ENCODE measurements around the gene EID2. TPM values are rescaled to one million over a fixed set of nuclear protein-coding genes. Genes with fewer than 3 reads are reported as not detected.

The EID2 gene
- total RNA-seq, 6 donors from 2014 or later: 9.4 to 24.2 (median 16.2) TPM

- Histone ChIP-seq H3K27ac (no peak overlapping the region), H3K36me3 (peaks cover 11 to 43% (median 33%) of the 10 kb centered on the region in 4 donors), H3K9me3 (no peaks in the 10 kb centered on the region), H3K4me1 (peaks cover 2 to 4% (median 3%) of the 10 kb centered on the region in 4 donors), H3K4me3 (no peak overlapping the region), H3K27me3 (peaks cover 0 to 8% (median 4%) of the 10 kb centered on the region in 4 donors)
- DNase-seq (no peak), ATAC-seq (ENCODE audit: low FRiP score in 2 of 2) (no peak)
- TF ChIP-seq POLR2A (IDR thresholded peaks at IDR 0.05) (no peak), CTCF (IDR thresholded peaks at IDR 0.05) (no peak), POLR2AphosphoS5 (IDR thresholded peaks at IDR 0.05) (no peak), EP300 (IDR thresholded peaks at IDR 0.05) (no peak)
- WGBS, 2 donors: 83 to 89% methylated on average over 3 of the region's 3 CpGs
Observed at GRCh38 chr19:39492788-39493187, 47.2 kb downstream of the EID2 start.

GRCh38 chr19:39492225-39492624, 47.7 kb downstream of the EID2 start:
- TF ChIP-seq POLR2A (IDR thresholded peaks at IDR 0.05) (no peak), CTCF (IDR thresholded peaks at IDR 0.05) (no peak), EP300 (IDR thresholded peaks at IDR 0.05) (no peak)
- Histone ChIP-seq H3K9me3 (no peaks in the 10 kb centered on the region), H3K4me1 (no peaks in the 10 kb centered on the region), H3K36me3 (peaks cover 11 to 49% (median 36%) of the 10 kb centered on the region in 4 donors), H3K4me3 (no peak overlapping the region), H3K27ac (no peak overlapping the region), H3K27me3 (peaks cover 0 to 6% (median 1%) of the 10 kb centered on the region in 4 donors)
- WGBS, 2 donors: 93 to 97% methylated on average over 6 of the region's 6 CpGs
- ATAC-seq (ENCODE audit: low FRiP score in 2 of 2) (no peak), DNase-seq (no peak)

DNA sequence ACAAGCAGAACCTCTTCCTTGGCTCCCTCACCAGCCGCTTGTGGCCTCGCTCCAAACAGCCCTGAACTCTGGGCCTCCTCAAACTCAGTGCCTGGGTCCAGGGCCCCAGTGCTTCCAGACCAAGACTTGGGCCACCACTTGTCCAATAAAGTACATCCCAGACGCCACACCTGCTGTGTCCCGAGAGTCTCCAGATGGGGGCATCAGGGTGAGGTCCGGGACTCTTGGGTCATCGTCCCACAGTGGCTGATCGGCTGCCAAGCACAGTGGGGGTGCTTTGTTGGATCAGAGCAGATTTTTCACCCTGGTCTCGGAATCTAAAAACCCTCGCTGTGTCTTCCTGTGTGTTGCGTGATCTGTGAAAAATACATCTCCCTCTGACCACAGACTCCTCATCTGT, 50.2 kb downstream of the EID2 start:
- Histone ChIP-seq H3K4me1 (no peaks in the 10 kb centered on the region), H3K9me3 (no peaks in the 10 kb centered on the region), H3K27ac (no peak overlapping the region), H3K36me3 (peaks cover 17 to 71% (median 56%) of the 10 kb centered on the region in 4 donors), H3K4me3 (no peak overlapping the region), H3K27me3 (no peaks in the 10 kb centered on the region)
- ATAC-seq (ENCODE audit: low FRiP score in 2 of 2) (no peak), DNase-seq (no peak)
- TF ChIP-seq POLR2AphosphoS5 (IDR thresholded peaks at IDR 0.05): no peak
- TF ChIP-seq POLR2A (IDR thresholded peaks at IDR 0.05): no peak
- no peak for TF ChIP-seq CTCF (IDR thresholded peaks at IDR 0.05)
- TF ChIP-seq EP300 (IDR thresholded peaks at IDR 0.05): no peak
- 85 to 88% methylated on average over 7 to 9 of the region's 10 CpGs for WGBS, 2 donors

Small RNA genes lying within 50 kb of the gene (small RNA-seq; reads per million reads assigned to genes)
- 0 reads per million in 4 donors for gene RPS29P24

Other genes with a start within 250 kb of the EID2 start
- not detected for gene IFNL1, start 243.8 kb downstream of the EID2 start, total RNA-seq
- 1 to 10 TPM in 5 of 6 donors, under 1 TPM in 1; 0.69 to 5.0 (median 1.8) TPM for gene LRFN1, start 219.3 kb downstream of the EID2 start, total RNA-seq
- gene GMFG, start 204.1 kb downstream of the EID2 start, total RNA-seq: 100 to 1,000 TPM in 2 of 6 donors, 10 to 100 TPM in 4; 23.0 to 163 (median 75.3) TPM
- 100 to 1,000 TPM in 2 of 6 donors, 10 to 100 TPM in 4; 57.7 to 125 (median 79.3) TPM for gene SAMD4B, start 197.7 kb downstream of the EID2 start, total RNA-seq
- gene PAF1, start 149.1 kb downstream of the EID2 start, total RNA-seq: 10 to 100 TPM; 28.6 to 48.0 (median 35.4) TPM
- 10 to 100 TPM; 18.9 to 51.1 (median 33.7) TPM for gene MED29, start 148.8 kb downstream of the EID2 start, total RNA-seq
- gene ZFP36, start 133.3 kb downstream of the EID2 start, total RNA-seq: 100 to 1,000 TPM; 195 to 525 (median 238) TPM
- 10 to 100 TPM; 15.8 to 48.1 (median 29.0) TPM for gene PLEKHG2, start 127.5 kb downstream of the EID2 start, total RNA-seq
- gene RPS16, start 104.2 kb downstream of the EID2 start, total RNA-seq: 1,000 to 10,000 TPM in 4 of 6 donors, 100 to 1,000 TPM in 2; 634 to 2,303 (median 1,625) TPM
- gene SUPT5H, start 94.6 kb downstream of the EID2 start, total RNA-seq: 100 to 1,000 TPM in 4 of 6 donors, 10 to 100 TPM in 2; 94.9 to 183 (median 111) TPM
- gene TIMM50, start 59.3 kb downstream of the EID2 start, total RNA-seq: 10 to 100 TPM; 47.8 to 80.9 (median 54.4) TPM
- gene DLL3, start 41.2 kb downstream of the EID2 start, total RNA-seq: not detected
- gene SELENOV, start 25.0 kb downstream of the EID2 start, total RNA-seq: not detected
- gene EID2B, start 7.3 kb downstream of the EID2 start, total RNA-seq: 1 to 10 TPM; 1.2 to 6.3 (median 2.4) TPM
- gene LGALS13, start 62.4 kb upstream of the EID2 start, total RNA-seq: not detected
- not detected for gene LGALS16, start 115.8 kb upstream of the EID2 start, total RNA-seq
- gene LGALS14, start 164.3 kb upstream of the EID2 start, total RNA-seq: not detected
- gene CLC, start 197.9 kb upstream of the EID2 start, total RNA-seq: not detected
- gene LEUTX, start 238.7 kb upstream of the EID2 start, total RNA-seq: not detected

Data from upper lobe of left lung (tissue), 6 donors.